Upper lobe of right lung (tissue), 1 donor: ENCODE measurements around the gene ZNF385B. TPM values are rescaled to one million over a fixed set of nuclear protein-coding genes. Genes with fewer than 3 reads are reported as not detected.

Experiments
- ATAC-seq: fragments of 200-7000 bp; cut with Tn5 transposase; one replicate; pipeline ENCODE4 v1.9.1; 2020; ENCODE audit warnings: mild to moderate bottlenecking, moderate library complexity
- DNase-seq: peaks from one replicate; pipeline ENCODE4 v3.0.0-alpha.2; 2020
- H3K27ac ChIP-seq: fragments of 200-600 bp; one replicate; pipeline ENCODE4 v1.8.0; 2022
- H3K27me3 ChIP-seq: fragments of 200-600 bp; one replicate; pipeline ENCODE4 v1.8.0; 2022; ENCODE audit warnings: mild to moderate bottlenecking
- H3K36me3 ChIP-seq: fragments of 200-600 bp; one replicate; pipeline ENCODE4 v1.8.0; 2022
- H3K4me1 ChIP-seq: fragments of 200-600 bp; one replicate; pipeline ENCODE4 v1.8.0; 2022
- H3K4me3 ChIP-seq: fragments of 200-600 bp; one replicate; pipeline ENCODE4 v1.8.0; 2022; ENCODE audit warnings: mild to moderate bottlenecking
- H3K9me3 ChIP-seq: fragments of 200-600 bp; one replicate; pipeline ENCODE4 v1.8.0; 2022
- intact Hi-C: fragments of 100-400 bp; cut with DNase I; formaldehyde crosslinking; loops from one replicate; pipeline ENCODE4 v1.11.0; 2022
- total RNA-seq: library from RNA; stranded (reverse); fragmentation: NEBNext Ultra II Directional; extraction: Animal tissue kit (Norgen Biotek cat#: 25700); gene quantifications from one replicate; pipeline ENCODE4 v1.2.1, GENCODE V29; 2021
- TF ChIP-seq, protein P1 (sequence below): fragments of 200-600 bp; IDR thresholded peaks from one replicate; pipeline ENCODE4 v1.8.0; 2022; ENCODE audit warnings: antibody characterized with exemption
- donor health status: DM: no; HTN: yes; CAD: no; lungs with severe emphysema.

ZNF385B gene
- total RNA-seq, 1 donor from 2014 or later: 62.3 TPM

DNA sequence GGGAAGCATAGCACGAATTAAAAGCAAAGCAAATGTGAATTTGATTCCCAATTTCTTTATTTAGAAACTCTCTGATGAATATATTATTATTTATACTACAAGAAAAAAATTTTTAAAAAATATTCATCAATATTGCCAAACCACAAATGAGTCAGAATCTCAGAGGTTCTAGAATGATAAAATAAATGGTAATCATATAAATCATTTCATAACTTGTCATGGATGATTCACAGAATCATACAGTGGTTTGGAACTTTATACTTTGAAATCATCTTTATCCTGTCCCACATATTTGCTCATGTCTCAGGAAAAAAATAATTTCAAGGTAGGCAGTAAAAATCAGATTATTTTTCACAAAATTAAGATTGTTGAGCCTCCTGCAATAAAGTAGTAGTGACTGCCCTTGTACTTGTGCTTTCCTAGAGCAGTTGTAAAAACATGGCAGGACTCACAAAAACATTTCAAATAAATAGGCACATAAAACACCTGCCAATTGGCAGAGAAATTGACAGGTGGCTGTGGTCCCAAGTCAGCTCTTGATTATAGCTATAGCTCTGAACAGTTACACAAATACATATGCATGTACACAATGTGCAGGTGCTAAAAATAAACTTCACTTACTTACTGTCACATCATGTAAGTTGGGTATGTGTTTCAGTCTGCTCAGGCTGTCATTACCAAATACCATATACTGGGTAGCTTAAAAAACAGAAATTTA is 322.8 kb downstream of the ZNF385B start:
- intact Hi-C loops: no loop called here
- ATAC-seq (no peak), DNase-seq (no peak)
- H3K27me3 ChIP-seq: no peaks in the 10 kb centered on the region
- no peaks in the 10 kb centered on the region for H3K9me3 ChIP-seq
- H3K27ac ChIP-seq: no peak overlapping the region
- TF ChIP-seq, protein P1, sequence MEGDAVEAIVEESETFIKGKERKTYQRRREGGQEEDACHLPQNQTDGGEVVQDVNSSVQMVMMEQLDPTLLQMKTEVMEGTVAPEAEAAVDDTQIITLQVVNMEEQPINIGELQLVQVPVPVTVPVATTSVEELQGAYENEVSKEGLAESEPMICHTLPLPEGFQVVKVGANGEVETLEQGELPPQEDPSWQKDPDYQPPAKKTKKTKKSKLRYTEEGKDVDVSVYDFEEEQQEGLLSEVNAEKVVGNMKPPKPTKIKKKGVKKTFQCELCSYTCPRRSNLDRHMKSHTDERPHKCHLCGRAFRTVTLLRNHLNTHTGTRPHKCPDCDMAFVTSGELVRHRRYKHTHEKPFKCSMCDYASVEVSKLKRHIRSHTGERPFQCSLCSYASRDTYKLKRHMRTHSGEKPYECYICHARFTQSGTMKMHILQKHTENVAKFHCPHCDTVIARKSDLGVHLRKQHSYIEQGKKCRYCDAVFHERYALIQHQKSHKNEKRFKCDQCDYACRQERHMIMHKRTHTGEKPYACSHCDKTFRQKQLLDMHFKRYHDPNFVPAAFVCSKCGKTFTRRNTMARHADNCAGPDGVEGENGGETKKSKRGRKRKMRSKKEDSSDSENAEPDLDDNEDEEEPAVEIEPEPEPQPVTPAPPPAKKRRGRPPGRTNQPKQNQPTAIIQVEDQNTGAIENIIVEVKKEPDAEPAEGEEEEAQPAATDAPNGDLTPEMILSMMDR: no peak
- peaks cover 5% of the 10 kb centered on the region for H3K4me1 ChIP-seq
- peaks cover 6% of the 10 kb centered on the region for H3K36me3 ChIP-seq
- H3K4me3 ChIP-seq: no peak overlapping the region

DNA sequence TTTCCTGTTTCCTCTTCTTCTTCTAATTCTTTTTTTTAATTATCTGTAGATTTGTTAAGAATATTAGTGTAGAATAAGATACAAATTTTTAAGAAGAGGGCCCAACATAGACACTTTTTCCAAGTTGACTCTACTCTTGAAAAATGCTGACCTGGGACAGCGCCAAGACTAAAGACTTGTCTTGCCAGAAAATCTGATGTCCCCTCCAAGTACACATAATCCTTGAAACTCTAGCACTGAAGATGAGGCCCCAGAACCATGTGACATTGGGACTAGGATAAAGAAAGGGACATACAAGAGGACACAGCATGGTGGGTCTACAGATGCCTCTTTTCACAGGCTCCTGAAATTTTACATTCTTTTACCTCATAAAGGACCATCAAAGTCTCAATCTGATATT is 325.2 kb downstream of the ZNF385B start:
- Histone ChIP-seq H3K4me3 (no peak overlapping the region), H3K27ac (no peak overlapping the region), H3K27me3 (no peaks in the 10 kb centered on the region), H3K9me3 (no peaks in the 10 kb centered on the region), H3K4me1 (peaks cover 5% of the 10 kb centered on the region), H3K36me3 (peaks cover 6% of the 10 kb centered on the region)
- no peak for DNase-seq
- TF ChIP-seq, protein P1: no peak
- no peak for ATAC-seq
- intact Hi-C loops: no loop called here

DNA sequence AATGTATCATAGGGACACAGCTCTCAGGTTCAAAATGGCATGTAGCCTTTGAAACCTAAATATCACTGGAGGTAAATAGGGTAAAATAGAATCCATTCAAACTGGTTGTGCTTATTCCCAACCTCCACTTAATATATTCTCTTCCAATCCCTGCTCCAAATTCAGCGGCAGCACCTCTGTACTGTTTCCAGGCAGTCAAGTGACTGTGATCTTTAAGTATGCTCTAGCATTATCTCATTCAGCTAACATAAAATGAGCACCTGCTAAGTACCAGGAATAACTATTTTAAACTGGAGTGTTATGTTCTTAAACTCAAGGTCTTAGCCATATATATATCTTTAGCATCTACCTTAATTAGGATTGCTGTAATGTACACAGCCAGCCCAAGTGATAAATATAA is 327.5 kb downstream of the ZNF385B start:
- Histone ChIP-seq H3K27me3 (no peaks in the 10 kb centered on the region), H3K9me3 (no peaks in the 10 kb centered on the region), H3K4me1 (peaks cover 5% of the 10 kb centered on the region), H3K4me3 (no peak overlapping the region), H3K36me3 (peaks cover under 1% of the 10 kb centered on the region), H3K27ac (no peak overlapping the region)
- intact Hi-C loops: no loop called here
- TF ChIP-seq, protein P1: no peak
- DNase-seq: no peak
- ATAC-seq: no peak

DNA sequence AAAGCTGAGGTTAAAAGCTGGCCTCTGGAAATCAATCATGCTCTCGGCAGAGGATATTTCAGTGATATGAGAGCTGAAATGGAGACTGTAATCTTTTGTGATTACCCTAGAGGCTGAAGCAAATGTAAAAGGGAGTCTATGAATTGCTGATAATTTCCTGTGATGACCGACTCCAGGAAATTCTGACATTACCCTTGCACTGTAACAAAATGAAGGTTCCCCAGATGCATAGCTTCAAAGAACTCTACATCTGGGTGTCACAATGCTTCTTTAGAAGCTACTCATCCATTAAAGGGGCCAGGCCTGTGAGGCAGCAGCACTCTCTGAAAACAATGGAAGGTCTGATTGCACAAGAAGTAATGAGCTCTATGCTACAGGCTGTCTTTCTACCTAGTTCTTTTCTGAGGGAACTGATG is 328.5 kb downstream of the ZNF385B start:
- TF ChIP-seq, protein P1: no peak
- no peak overlapping the region for H3K4me3 ChIP-seq
- intact Hi-C loops: no loop called here
- no peaks in the 10 kb centered on the region for H3K9me3 ChIP-seq
- H3K36me3 ChIP-seq: no peaks in the 10 kb centered on the region
- DNase-seq (no peak), ATAC-seq (no peak)
- no peaks in the 10 kb centered on the region for H3K27me3 ChIP-seq
- H3K27ac ChIP-seq: no peak overlapping the region
- H3K4me1 ChIP-seq: peaks cover 5% of the 10 kb centered on the region

DNA sequence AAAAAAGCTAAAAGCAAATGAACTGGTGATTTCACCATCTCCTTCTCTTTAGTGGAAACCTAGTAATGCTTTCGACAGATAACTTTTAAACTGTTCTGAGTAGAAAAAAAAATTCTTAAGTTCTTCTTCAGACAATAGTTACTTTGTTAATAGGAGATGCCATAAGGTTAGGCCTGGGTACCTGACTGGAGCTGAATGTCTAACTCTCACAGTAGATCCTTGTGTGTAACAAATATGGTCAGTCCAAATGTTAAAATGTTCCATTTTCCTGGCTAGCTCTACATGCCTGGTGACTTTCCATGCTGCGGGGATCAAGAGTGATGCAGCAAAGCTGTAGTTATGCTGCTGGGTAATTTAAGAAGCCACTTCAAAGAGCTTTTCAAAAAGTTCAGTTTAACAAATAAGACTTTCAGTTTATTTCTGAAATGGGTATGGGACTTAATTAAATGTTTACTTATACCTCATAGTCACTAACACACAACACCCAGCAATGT is 332.8 kb downstream of the ZNF385B start:
- intact Hi-C loops: no loop called here
- Histone ChIP-seq H3K9me3 (no peaks in the 10 kb centered on the region), H3K4me3 (no peak overlapping the region), H3K4me1 (no peaks in the 10 kb centered on the region), H3K27ac (no peak overlapping the region), H3K27me3 (no peaks in the 10 kb centered on the region), H3K36me3 (no peaks in the 10 kb centered on the region)
- no peak for ATAC-seq
- DNase-seq: no peak
- TF ChIP-seq, protein P1: no peak
